Renal cortex interstitium (tissue), 11 donors: ENCODE measurements around the gene DRD3. TPM values are rescaled to one million over a fixed set of nuclear protein-coding genes. Genes with fewer than 3 reads are reported as not detected.

Source experiments
- DNase-seq, 11 donors: peaks; one replicate each; pipeline ENCODE4 v3.0.0-alpha.2; 2013; ENCODE audit warnings: low read depth in 9 of 11, low spot score in 4 of 11; ENCODE audit errors: extremely low read depth in 1 of 11
- polyA plus RNA-seq, 3 donors: library from polyadenylated mRNA; unstranded; fragments of 120-200 nt; gene quantifications; one replicate each; pipeline ENCODE4 v1.2.1, GENCODE V29; 2013; ENCODE audit not compliant: insufficient read length in 3 of 3

The DRD3 gene
- polyA plus RNA-seq, 3 donors, result not detected

- DNase-seq, result peak in 2 of 11 donors; percentile 7 to 9
Measured at GRCh38 chr3:114092151-114093015, 86.5 kb downstream of the DRD3 start.

- DNase-seq, result no peak
Measured at GRCh38 chr3:114089675-114090074, 89.2 kb downstream of the DRD3 start.

- DNase-seq, result no peak
Measured at GRCh38 chr3:114086356-114086755, 92.5 kb downstream of the DRD3 start.

- DNase-seq, result no peak
Measured at GRCh38 chr3:114083112-114083511, 95.7 kb downstream of the DRD3 start.

DNA sequence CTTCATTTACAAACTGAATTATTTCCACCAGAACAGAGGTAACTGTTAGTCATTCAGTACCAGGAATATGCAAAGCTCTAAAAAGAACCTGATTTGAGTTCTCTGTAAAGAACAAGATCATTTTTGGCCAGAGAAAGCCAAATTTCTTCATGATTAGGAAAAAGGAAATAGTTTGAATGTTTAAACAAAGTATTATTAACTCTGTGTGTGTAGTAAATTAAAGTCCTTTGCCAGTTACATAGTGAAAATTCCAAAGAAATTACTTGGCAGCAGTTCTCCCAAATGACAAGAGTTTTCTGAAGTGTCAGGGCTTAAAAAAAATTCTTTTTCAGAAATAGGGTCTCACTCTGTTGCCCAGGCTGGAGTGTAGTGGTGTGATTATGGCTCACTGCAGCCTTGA, 97.8 kb downstream of the DRD3 start:
- DNase-seq, result no peak

DNA sequence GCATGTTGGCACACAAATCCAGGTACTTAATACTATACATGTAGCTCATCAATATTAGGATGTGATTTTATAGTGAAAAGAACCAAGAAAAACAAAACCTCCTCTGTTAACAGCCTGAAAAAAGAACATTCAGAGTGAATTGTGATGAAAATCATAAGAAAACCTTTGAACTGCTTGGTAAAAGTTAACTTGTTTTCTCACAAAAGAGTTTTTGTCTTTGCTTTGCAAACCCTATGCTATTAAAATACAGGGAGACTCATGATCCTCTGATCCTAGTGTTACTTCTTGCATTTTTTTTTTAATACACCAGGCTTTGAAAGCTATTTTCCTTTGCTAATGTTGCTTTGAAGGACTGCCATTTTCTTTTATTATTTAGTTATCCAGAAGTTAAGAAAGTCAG, 98.7 kb downstream of the DRD3 start:
- DNase-seq, result no peak

DNA sequence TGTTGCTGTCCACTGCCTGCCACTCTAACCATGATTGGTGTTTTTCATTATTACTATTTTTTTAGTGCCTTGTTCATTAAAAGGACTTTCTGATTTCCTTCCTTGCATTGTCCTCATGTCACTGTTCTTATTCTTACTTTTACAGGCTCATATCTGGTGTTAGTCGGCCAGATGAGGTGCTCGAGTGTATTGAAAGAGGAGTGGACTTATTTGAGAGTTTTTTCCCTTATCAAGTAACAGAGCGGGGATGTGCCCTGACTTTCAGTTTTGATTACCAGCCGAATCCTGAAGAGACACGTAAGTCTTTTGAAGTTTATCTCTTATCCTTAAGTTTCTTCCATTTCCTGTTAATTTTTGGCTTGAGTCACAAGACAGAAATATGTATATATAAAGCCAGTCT, 99.1 kb downstream of the DRD3 start:
- no peak for DNase-seq

DNA sequence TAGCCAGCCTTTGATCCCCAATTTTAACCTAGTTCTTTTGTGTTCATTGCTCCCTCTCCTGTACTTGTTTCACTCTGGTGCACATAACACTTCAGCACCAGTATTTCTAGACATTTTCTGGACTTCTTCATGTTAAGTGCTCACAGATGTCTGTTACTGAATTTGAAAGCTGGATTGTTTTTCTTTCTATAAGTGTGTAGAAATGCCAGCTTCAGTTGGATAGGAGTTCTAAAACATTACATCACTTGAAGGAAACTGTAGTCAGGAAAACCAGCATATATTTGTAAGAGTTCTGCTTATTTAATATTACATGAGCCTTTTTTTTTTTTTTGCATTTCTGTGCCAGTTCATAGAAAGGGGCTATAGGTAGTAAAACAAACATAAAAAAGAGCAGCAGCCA, 100.7 kb downstream of the DRD3 start:
- no peak for DNase-seq

Other genes starting within 250 kb of the DRD3 start
- gene ZDHHC23, start 231.0 kb downstream of the DRD3 start, polyA plus RNA-seq, result 10 to 100 TPM in 2 of 3 donors, 1 to 10 TPM in 1; 9.8 to 14.9 (median 11.2) TPM
- 10 to 100 TPM; 13.6 to 29.4 (median 18.2) TPM for gene CCDC191, start 122.5 kb downstream of the DRD3 start, polyA plus RNA-seq
- gene QTRT2, start 122.3 kb downstream of the DRD3 start, polyA plus RNA-seq, result 10 to 100 TPM; 25.9 to 35.8 (median 28.9) TPM
- gene ZNF80, start 58.5 kb upstream of the DRD3 start, polyA plus RNA-seq, result under 1 TPM in 1 of 3 donors, not detected in 2; 0.11 TPM
- gene TIGIT, start 115.0 kb upstream of the DRD3 start, polyA plus RNA-seq, result under 1 TPM; 0.09 to 0.20 (median 0.11) TPM